DOHH2 (cell line): Measurements from ENCODE around the gene ZNF280C.

Experiments
- H3F3A ChIP-seq: fragments of 200-600 bp; sonication (generic), shearing (Covaris generic); 2 replicates; pipeline ENCODE4 v1.6.0; 2016; ENCODE audit warnings: antibody characterized with exemption, mild to moderate bottlenecking; ENCODE audit not compliant: control insufficient read depth, insufficient read depth
- H3K27ac ChIP-seq: fragments of 200-600 bp; sonication (generic); 2 replicates; pipeline ENCODE4 v1.5.1; 2014; ENCODE audit warnings: low read depth, mild to moderate bottlenecking, low read length, moderate library complexity
- H3K27me3 ChIP-seq: fragments of 200-600 bp; sonication (generic); 2 replicates; pipeline ENCODE4 v1.6.1; 2014; ENCODE audit warnings: mild to moderate bottlenecking, low read length, mixed read lengths; ENCODE audit not compliant: control insufficient read depth
- H3K36me3 ChIP-seq: fragments of 200-600 bp; sonication (generic); 2 replicates; pipeline ENCODE4 v1.6.1; 2014; ENCODE audit warnings: mild to moderate bottlenecking, low read length, moderate library complexity, mixed read lengths; ENCODE audit not compliant: control insufficient read depth
- H3K4me1 ChIP-seq: fragments of 200-600 bp; sonication (generic); 2 replicates; pipeline ENCODE4 v1.6.1; 2014; ENCODE audit warnings: mild to moderate bottlenecking, low read length, mixed read lengths; ENCODE audit not compliant: control insufficient read depth
- H3K4me2 ChIP-seq: fragments of 200-600 bp; sonication (generic); 2 replicates; pipeline ENCODE4 v1.6.0; 2014; ENCODE audit warnings: mild to moderate bottlenecking, low read length, moderate library complexity
- H3K4me3 ChIP-seq: fragments of 200-600 bp; sonication (generic); 2 replicates; pipeline ENCODE4 v1.5.1; 2014; ENCODE audit warnings: mild to moderate bottlenecking, low read length, mixed read lengths
- H3K79me2 ChIP-seq: fragments of 200-600 bp; sonication (generic); 2 replicates; pipeline ENCODE4 v1.6.1; 2014; ENCODE audit warnings: mild to moderate bottlenecking, low read length, mixed read lengths; ENCODE audit not compliant: control insufficient read depth
- H3K9me2 ChIP-seq: fragments of 200-600 bp; sonication (generic); replicated peaks from 2 replicates; pipeline ENCODE4 v1.6.1; 2014; ENCODE audit warnings: mild to moderate bottlenecking, low read length, mixed read lengths; ENCODE audit not compliant: control insufficient read depth
- H3K9me3 ChIP-seq: fragments of 200-600 bp; sonication (generic); 2 replicates; pipeline ENCODE4 v1.6.1; 2014; ENCODE audit warnings: antibody characterized with exemption, low read length, mixed read lengths; ENCODE audit not compliant: control insufficient read depth, insufficient read depth
- H4K20me1 ChIP-seq: fragments of 200-600 bp; sonication (generic); 2 replicates; pipeline ENCODE4 v1.6.0; 2014; ENCODE audit warnings: low read depth, mild to moderate bottlenecking, antibody characterized with exemption, low read length, moderate library complexity; ENCODE audit not compliant: control insufficient read depth, insufficient read depth
- EZH2phosphoT487 ChIP-seq: fragments of 200-600 bp; sonication (generic); IDR thresholded peaks from 2 replicates; pipeline ENCODE4 v1.6.1; 2017; ENCODE audit warnings: borderline replicate concordance, mild to moderate bottlenecking, antibody characterized with exemption, low read length, moderate library complexity, mixed read lengths
- TF ChIP-seq, protein P1 (sequence below): fragments of 200-600 bp; sonication (generic); IDR thresholded peaks from one replicate; pipeline ENCODE4 v1.5.1; 2014; ENCODE audit warnings: antibody characterized with exemption, mild to moderate bottlenecking, low read depth, low read length; ENCODE audit not compliant: poor library complexity, severe bottlenecking

The ZNF280C gene

DNA sequence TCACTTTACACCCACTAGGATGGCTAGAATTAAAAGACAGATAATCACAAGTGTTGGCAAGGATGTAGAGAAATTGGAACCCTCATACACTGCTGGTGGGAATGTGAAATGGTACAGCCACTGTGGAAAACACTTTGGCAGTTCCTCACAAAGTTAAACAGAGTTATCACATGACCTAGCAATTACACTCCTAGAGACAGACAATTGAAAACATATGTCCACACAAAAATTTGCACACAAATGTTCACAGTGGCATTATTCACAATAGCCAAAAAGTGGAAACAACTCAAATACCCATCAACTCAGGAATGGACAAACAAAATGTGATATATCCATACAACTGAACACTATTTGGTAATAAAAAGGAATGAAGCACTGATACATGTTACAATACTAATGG, 5.7 kb downstream of the ZNF280C start:
- Histone ChIP-seq H3F3A (no peaks in the 10 kb centered on the region), H3K27me3 (no peaks in the 10 kb centered on the region), H3K4me3 (no peak overlapping the region), H3K4me1 (peaks cover 9% of the 10 kb centered on the region), H3K27ac (no peak overlapping the region), H3K36me3 (peaks cover 4% of the 10 kb centered on the region; the same call in 1 of the 2 replicates), H3K9me3 (no peaks in the 10 kb centered on the region), H3K79me2 (peaks cover 62% of the 10 kb centered on the region), H3K4me2 (no peak overlapping the region), H3K9me2 (no peaks in the 10 kb centered on the region), H4K20me1 (no peaks in the 10 kb centered on the region)
- TF ChIP-seq, protein P1, sequence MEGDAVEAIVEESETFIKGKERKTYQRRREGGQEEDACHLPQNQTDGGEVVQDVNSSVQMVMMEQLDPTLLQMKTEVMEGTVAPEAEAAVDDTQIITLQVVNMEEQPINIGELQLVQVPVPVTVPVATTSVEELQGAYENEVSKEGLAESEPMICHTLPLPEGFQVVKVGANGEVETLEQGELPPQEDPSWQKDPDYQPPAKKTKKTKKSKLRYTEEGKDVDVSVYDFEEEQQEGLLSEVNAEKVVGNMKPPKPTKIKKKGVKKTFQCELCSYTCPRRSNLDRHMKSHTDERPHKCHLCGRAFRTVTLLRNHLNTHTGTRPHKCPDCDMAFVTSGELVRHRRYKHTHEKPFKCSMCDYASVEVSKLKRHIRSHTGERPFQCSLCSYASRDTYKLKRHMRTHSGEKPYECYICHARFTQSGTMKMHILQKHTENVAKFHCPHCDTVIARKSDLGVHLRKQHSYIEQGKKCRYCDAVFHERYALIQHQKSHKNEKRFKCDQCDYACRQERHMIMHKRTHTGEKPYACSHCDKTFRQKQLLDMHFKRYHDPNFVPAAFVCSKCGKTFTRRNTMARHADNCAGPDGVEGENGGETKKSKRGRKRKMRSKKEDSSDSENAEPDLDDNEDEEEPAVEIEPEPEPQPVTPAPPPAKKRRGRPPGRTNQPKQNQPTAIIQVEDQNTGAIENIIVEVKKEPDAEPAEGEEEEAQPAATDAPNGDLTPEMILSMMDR = no peak
- no peak for TF ChIP-seq EZH2phosphoT487

DNA sequence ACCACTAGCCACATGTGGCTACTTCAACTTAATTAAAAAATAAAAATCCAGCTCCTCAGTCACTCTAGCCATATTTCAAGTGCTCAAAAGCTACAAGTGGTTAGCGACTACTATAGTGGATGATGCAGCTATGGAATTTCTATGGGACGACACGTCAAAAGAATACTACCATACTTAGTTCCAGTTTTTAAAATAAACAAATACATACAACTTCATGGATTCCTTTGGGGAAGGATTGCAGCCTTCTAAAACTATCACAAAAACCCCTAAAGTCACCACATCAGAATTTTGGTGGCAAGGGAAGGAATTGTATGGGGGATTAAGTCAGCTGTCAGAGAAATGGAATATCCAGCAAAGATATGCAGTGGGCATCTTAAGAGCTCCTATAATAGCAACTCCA, 6.5 kb downstream of the ZNF280C start:
- no peak for TF ChIP-seq EZH2phosphoT487
- TF ChIP-seq, protein P1 = no peak
- no peaks in the 10 kb centered on the region for H3K27me3 ChIP-seq
- no peak overlapping the region for H3K27ac ChIP-seq
- peaks cover 9% of the 10 kb centered on the region for H3K4me1 ChIP-seq
- H3K4me3 ChIP-seq = no peak overlapping the region
- H3K9me2 ChIP-seq = no peaks in the 10 kb centered on the region
- H3K4me2 ChIP-seq = no peak overlapping the region
- peaks cover 54% of the 10 kb centered on the region for H3K79me2 ChIP-seq
- H3K9me3 ChIP-seq = no peaks in the 10 kb centered on the region
- H3F3A ChIP-seq = no peaks in the 10 kb centered on the region
- no peaks in the 10 kb centered on the region for H4K20me1 ChIP-seq
- H3K36me3 ChIP-seq = peaks cover 4% of the 10 kb centered on the region; the same call in 1 of the 2 replicates

DNA sequence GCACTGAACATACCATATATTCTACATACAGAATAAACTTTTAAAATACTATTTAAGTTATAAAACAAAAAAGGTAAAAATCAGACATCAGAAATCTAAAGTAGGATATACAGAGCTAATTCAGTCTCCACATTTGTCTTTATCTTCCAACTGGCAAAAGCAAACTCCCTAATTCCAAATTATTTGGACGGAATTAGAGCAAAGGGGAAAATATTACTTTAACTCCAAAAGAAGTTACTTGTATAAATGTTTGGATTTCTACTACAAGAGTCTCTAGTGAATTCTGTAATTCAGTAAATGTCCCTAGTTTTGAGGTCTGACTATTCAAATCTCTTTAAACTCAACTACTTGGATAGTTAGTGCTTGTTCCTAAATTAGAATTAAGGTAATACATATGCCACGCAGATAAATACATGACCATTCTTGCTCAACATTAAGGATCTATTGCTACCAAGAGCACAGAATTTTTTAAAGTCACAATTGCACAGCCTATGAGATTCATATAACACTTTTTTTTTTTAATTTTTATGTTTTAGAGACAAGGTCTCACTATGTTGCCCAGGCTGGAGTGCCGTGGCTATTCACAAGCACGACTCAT, 7.3 kb downstream of the ZNF280C start:
- TF ChIP-seq EZH2phosphoT487 = no peak
- TF ChIP-seq, protein P1 = no peak
- H3F3A ChIP-seq = no peaks in the 10 kb centered on the region
- no peak overlapping the region for H3K27ac ChIP-seq
- H3K9me3 ChIP-seq = no peaks in the 10 kb centered on the region
- H3K4me2 ChIP-seq = no peak overlapping the region
- H3K4me3 ChIP-seq = no peak overlapping the region
- H3K4me1 ChIP-seq = peaks cover 4% of the 10 kb centered on the region
- H3K79me2 ChIP-seq = peaks cover 46% of the 10 kb centered on the region
- H4K20me1 ChIP-seq = no peaks in the 10 kb centered on the region
- H3K36me3 ChIP-seq = peaks cover 4% of the 10 kb centered on the region; the same call in 1 of the 2 replicates
- no peaks in the 10 kb centered on the region for H3K27me3 ChIP-seq
- H3K9me2 ChIP-seq = no peaks in the 10 kb centered on the region
